GM12875 (cell line): ENCODE results near the gene PHF12.

ENCODE experiments used
- H3K4me3 ChIP-seq: one replicate; pipeline ENCODE4 v1.5.1; 2011; ENCODE audit warnings: low read depth, low read length, control low read depth
- TF ChIP-seq, protein P1 (sequence below): IDR thresholded peaks from 2 replicates; pipeline ENCODE4 v1.5.1; 2011; ENCODE audit warnings: low read depth, mild to moderate bottlenecking, control low read depth, inconsistent platforms, low read length, moderate library complexity, borderline replicate concordance; ENCODE audit not compliant: insufficient read depth

The PHF12 gene

DNA sequence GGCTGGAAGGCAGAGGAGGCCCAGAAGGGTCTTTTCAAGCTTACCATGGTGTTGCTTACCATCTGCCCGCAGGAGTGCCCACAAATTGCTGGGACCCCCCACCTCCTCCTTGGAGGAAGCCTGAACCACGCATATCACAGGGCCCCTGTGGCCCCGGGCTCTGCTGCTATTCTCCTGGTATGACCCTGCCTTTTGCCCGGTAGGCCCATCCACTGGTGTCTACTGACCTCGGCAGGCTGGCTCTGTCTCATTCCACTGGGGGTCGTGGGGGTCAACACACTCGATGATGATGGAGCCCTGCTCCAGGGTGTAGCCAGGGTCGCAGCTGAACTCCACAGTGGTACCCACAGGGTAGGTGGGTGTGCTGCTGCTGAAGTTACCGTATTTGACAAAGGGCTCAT is 8.2 kb upstream of the PHF12 start:
- H3K4me3 ChIP-seq, result no peak overlapping the region
- TF ChIP-seq, protein P1, sequence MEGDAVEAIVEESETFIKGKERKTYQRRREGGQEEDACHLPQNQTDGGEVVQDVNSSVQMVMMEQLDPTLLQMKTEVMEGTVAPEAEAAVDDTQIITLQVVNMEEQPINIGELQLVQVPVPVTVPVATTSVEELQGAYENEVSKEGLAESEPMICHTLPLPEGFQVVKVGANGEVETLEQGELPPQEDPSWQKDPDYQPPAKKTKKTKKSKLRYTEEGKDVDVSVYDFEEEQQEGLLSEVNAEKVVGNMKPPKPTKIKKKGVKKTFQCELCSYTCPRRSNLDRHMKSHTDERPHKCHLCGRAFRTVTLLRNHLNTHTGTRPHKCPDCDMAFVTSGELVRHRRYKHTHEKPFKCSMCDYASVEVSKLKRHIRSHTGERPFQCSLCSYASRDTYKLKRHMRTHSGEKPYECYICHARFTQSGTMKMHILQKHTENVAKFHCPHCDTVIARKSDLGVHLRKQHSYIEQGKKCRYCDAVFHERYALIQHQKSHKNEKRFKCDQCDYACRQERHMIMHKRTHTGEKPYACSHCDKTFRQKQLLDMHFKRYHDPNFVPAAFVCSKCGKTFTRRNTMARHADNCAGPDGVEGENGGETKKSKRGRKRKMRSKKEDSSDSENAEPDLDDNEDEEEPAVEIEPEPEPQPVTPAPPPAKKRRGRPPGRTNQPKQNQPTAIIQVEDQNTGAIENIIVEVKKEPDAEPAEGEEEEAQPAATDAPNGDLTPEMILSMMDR, result no peak

DNA sequence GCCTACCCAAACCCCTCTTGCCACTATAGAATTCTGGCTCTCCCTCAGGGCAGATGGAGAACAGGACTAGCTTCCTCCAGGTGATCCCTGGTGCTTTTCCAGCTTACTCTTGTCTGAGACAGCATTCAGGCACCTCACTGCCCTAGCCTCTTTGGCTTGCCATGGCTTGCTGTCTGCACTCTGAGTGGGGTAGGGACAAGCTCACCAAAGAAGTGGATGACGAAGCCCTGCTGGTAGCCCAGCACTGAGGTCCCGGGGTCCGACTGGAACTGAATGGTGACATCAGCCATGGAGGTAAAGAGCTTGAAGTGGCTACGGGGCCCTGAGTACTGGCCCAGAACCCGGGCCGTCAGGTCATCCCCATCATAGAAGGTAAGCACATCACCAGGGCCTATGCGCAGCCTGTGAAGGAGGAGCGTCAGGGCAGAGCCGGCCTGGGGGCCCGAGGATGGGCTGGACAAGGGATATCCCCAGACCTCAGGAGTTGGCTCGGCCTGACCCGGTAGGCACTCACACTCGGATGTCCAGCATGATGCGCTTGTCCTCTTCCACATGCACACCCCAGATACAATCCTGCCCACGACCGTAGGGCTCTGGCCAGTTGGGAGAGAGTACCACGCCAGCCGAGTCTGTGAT is 7.6 kb upstream of the PHF12 start:
- no peak overlapping the region for H3K4me3 ChIP-seq
- TF ChIP-seq, protein P1, result no peak

DNA sequence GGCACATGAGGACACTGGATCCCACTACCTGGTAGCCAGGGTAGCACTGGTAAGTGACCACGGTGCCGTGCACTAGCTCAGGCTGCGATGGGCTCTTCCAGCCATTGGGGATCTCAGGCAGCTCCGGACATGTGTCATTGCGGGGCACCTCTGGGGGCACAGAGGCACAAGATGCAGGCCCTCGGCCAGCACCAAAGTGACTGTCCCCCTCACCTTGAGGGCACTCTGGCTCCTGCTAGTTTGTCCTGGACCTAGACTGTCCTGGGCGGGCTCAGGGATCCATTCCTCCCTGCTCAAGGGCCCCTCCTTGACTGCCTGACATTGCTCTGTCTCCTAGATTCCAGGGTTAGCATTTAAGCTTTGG is 6.7 kb upstream of the PHF12 start:
- H3K4me3 ChIP-seq, result no peak overlapping the region
- TF ChIP-seq, protein P1, result no peak

DNA sequence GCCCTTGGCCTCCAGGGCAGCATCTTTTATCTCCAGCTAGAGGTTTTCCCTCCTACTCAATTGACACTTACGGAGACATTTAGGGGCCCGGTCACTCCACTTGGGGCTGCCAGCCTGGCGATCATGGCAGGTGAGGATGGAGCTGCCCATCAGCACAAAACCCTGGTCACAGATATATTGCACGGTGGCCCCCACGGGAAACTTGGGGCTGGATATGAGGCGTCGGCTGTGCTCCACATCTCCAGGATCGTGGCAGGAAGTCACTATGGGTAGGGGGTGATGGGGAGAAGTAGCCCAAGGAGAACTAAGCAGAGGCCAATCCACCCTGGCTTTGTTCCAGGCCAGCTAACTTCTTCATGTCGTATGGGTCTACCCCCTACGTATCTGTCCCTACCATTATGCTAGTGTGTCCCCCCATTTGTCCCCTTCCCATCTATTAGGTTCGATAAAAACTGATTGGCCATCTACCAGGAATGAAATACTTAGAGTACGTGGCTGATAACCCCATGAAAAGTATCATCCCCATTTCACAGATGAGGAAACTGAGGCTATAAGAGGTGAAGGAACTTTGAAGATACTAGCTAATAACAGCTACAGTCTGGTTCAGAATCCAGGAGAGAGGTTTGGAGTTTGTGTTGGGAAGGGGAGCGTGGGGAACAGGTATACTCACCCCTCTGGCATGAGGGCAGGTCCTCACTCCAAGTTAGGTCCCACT is 6.1 kb upstream of the PHF12 start:
- H3K4me3 ChIP-seq, result no peak overlapping the region
- TF ChIP-seq, protein P1, result no peak

DNA sequence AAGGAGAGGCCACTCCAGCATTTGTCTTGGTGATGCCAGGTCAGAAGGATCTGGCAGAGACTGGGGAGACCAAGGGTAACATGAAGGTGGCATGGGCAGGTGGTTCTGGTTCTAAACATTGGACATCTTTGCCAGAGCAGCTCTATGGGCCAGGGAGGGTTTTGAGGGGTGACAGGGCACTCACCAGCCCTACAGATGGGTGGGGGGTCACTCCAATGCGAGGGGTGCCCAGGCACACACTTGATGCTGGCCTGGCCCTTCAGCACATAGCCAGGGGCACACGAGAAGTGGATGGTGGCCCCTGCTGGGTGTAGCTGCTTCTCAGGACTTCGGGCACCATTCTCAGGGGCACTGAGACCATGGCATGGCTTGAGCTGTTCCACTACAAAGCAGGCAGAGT is 5.5 kb upstream of the PHF12 start:
- TF ChIP-seq, protein P1, result no peak
- no peak overlapping the region for H3K4me3 ChIP-seq

DNA sequence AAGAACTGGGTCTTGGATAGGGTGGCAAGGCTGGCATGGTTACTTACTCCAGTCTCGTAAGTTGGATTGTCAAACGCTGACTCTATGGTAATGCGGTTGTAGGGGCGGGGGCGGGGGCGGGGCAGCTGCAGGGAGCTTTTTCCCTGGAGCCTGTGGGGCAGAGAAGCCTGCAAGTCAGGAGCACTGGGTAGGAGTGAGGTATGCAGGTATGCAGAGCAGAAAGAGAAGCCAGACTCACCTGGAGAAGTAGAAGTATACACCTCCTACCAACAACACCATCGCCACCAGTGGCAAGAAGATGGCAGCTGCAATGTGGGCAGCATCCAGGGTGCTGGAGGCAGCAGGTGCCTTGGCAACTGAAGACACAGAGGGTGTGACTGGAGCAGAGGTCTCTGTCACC is 4.8 kb upstream of the PHF12 start:
- TF ChIP-seq, protein P1, result no peak

DNA sequence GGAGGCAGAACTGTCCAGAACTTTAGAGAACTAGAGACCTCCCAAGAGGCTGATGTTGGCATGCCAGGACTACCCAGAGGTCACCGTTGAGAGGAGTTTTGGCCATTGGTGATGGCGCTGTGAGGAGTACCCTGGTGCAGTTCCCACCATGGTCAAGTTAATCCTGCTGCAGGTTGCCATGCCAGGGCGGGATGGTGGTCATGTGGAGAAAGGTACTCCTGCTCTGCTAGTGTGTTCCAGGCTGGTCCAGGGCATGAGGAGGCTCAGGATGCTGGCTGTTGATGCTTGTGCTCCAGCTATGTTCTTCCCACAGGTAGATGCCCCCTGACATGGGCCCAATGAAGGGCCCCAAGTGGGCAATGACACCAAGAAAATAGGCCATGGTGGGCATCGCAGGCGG is 4.1 kb upstream of the PHF12 start:
- TF ChIP-seq, protein P1, result no peak
- H3K4me3 ChIP-seq, result no peak overlapping the region

More for the DNA sequence above, 4.8 kb upstream of the PHF12 start:
- H3K4me3 ChIP-seq, result no peak overlapping the region
